K562 (cell line): ENCODE results near the gene LONP1. TPM values are rescaled to one million over a fixed set of nuclear protein-coding genes. Genes with fewer than 3 reads are reported as not detected.

Source experiments
- ATAC-seq: fragments of 200-7000 bp; cut with Tn5 transposase; 3 replicates; pipeline ENCODE4 v1.9.1; 2020; ENCODE audit warnings: moderate library complexity
- BruUV-seq: library from RNA; stranded (reverse); fragments of 400-500 nt; replicated peaks from 2 replicates; lab custom pipeline; 2021; lab: Mats Ljungman, UMichigan
- CTCF ChIA-PET: fragments of 300-600 bp; formaldehyde crosslinking; extraction: SDS; loops from one replicate; lab custom pipeline; 2021; ENCODE audit warnings: low intra/inter-chr PET ratio; lab: Yijun Ruan, JAX
- POLR2A ChIA-PET: fragments of 300-600, 350-650 bp; sonication (Branson Sonifier 250); formaldehyde crosslinking; extraction: SDS; loops from one replicate; lab custom pipeline; 2021; ENCODE audit warnings: antibody characterized with exemption, inconsistent platforms; lab: Yijun Ruan, JAX
- DNase-seq, 4 experiments: peaks; one replicate each; pipeline versions ENCODE4 v3.0.0 to v3.0.0-alpha.2; 2011 to 2018; ENCODE audit warnings: low spot score in 3 of 4, mixed read lengths in 3 of 4; ENCODE audit errors: extremely low read depth in 1 of 4
- FAIRE-seq: peaks from 2 replicates; lab custom pipeline; 2011; peaks lifted over from hg19 to GRCh38; lab: Jason Lieb, UNC
- H2AFZ ChIP-seq: 2 replicates; pipeline ENCODE4 v1.6.0; 2011; ENCODE audit warnings: low read depth, low read length, control low read depth, inconsistent platforms
- H3K27ac ChIP-seq: fragments of 200-600 bp; 3 replicates; pipeline ENCODE4 v1.8.0; 2011; ENCODE audit warnings: low read depth, mild to moderate bottlenecking, control low read depth, inconsistent platforms, low read length, moderate library complexity, mixed read lengths; ENCODE audit errors: extremely low read depth
- H3K27me3 ChIP-seq, 2 experiments: fragments of 300-600 bp in 1 of 2; 2 replicates in 1 of 2; 3 replicates in 1 of 2; pipeline versions ENCODE4 v1.6.0 to v1.8.0; 2011; ENCODE audit warnings: inconsistent platforms in 2 of 2, low read length in 2 of 2, mild to moderate bottlenecking in 1 of 2, mixed read lengths in 1 of 2, moderate library complexity in 1 of 2; ENCODE audit not compliant: control insufficient read depth in 2 of 2, insufficient read depth in 2 of 2
- H3K36me3 ChIP-seq: fragments of 300-600 bp; 3 replicates; pipeline ENCODE4 v1.8.0; 2011; ENCODE audit warnings: mild to moderate bottlenecking, low read length, inconsistent platforms; ENCODE audit not compliant: control insufficient read depth, insufficient read depth
- H3K4me1 ChIP-seq, 2 experiments: fragments of 200-600 bp in 1 of 2; replicated peaks in 1 of 2; 2 replicates in 1 of 2; 3 replicates in 1 of 2; pipeline versions ENCODE4 v1.5.1 to v1.8.0; 2011; ENCODE audit warnings: inconsistent platforms in 2 of 2, low read length in 2 of 2, mild to moderate bottlenecking in 1 of 2, mixed read lengths in 1 of 2, moderate library complexity in 1 of 2; ENCODE audit not compliant: control insufficient read depth in 2 of 2, insufficient read depth in 2 of 2
- H3K4me2 ChIP-seq: 2 replicates; pipeline ENCODE4 v1.6.1; 2011; ENCODE audit warnings: low read length, control low read depth, inconsistent platforms, mixed read lengths; ENCODE audit not compliant: insufficient read depth
- H3K4me3 ChIP-seq: fragments of 200-600 bp; sonication (generic), shearing (Covaris generic); 2 replicates; pipeline ENCODE4 v1.5.1; 2016; ENCODE audit warnings: control low read depth, inconsistent platforms
- H3K79me2 ChIP-seq: fragments of 200-600 bp; 3 replicates; pipeline ENCODE4 v1.8.0; 2011; ENCODE audit warnings: low read length, inconsistent platforms; ENCODE audit not compliant: control insufficient read depth, insufficient read depth
- H3K9ac ChIP-seq, 2 experiments: 2 replicates each; pipeline versions ENCODE4 v1.6.0 to v1.6.1; 2011; ENCODE audit warnings: low read depth in 2 of 2, low read length in 2 of 2, control low read depth in 1 of 2, inconsistent platforms in 1 of 2, mild to moderate bottlenecking in 1 of 2, mixed read lengths in 1 of 2; ENCODE audit not compliant: insufficient read depth in 1 of 2
- H3K9me1 ChIP-seq: one replicate; pipeline ENCODE4 v1.6.0; 2011; ENCODE audit warnings: inconsistent platforms, mild to moderate bottlenecking, low read length, moderate library complexity; ENCODE audit not compliant: control insufficient read depth, insufficient read depth
- H3K9me3 ChIP-seq: replicated peaks from 2 replicates; pipeline ENCODE4 v1.5.1; 2011; ENCODE audit warnings: low read depth, low read length, inconsistent platforms; ENCODE audit not compliant: control insufficient read depth, insufficient read depth
- H4K20me1 ChIP-seq: replicated peaks from 2 replicates; pipeline ENCODE4 v1.6.1; 2011; ENCODE audit warnings: low read length, inconsistent platforms, mixed read lengths; ENCODE audit not compliant: control insufficient read depth, insufficient read depth
- CBX1 ChIP-seq: sonication (generic); IDR thresholded peaks from 2 replicates; pipeline ENCODE4 v1.6.1; 2016; ENCODE audit warnings: antibody characterized with exemption, low read depth, mild to moderate bottlenecking
- EGR1 ChIP-seq: fragments of 450-650 bp; conservative IDR thresholded peaks from 2 replicates; pipeline ENCODE4 v1.6.1; 2017; ENCODE audit warnings: mild to moderate bottlenecking
- PHF8 ChIP-seq: fragments of 200-600 bp; sonication (generic); IDR thresholded peaks from 2 replicates; pipeline ENCODE4 v1.6.1; 2012; ENCODE audit warnings: mixed run types, mild to moderate bottlenecking, inconsistent platforms, low read length, moderate library complexity, borderline replicate concordance
- SIN3A ChIP-seq, 2 experiments: fragments of 150-350 bp in 1 of 2; IDR thresholded peaks; 2 replicates each; pipeline ENCODE4 v1.6.1; 2011 to 2016; ENCODE audit warnings: borderline replicate concordance in 2 of 2, low read depth in 2 of 2, low read length in 2 of 2, mild to moderate bottlenecking in 2 of 2, moderate library complexity in 2 of 2; ENCODE audit not compliant: control insufficient read depth in 1 of 2
- WGBS: fragments of 100-300 bp; shearing (Covaris generic); methylation state at CpG from one replicate; pipeline ENCODE4 v1.1.6; 2016; ENCODE audit warnings: low coverage, mixed read lengths; ENCODE audit not compliant: insufficient coverage; ENCODE audit errors: missing lambda C conversion rate; 5-methylcytosine and 5-hydroxymethylcytosine counted together
- in situ Hi-C: fragments of 300-500 bp; cut with MboI; formaldehyde crosslinking; loops from 4 replicates; pipeline ENCODE4 v1.15.0; 2018; ENCODE audit warnings: inconsistent platforms, mixed read lengths
- intact Hi-C: fragments of 100-400 bp; cut with micrococcal nuclease; formaldehyde crosslinking; loops from 2 replicates; pipeline ENCODE4 v1.14.2; 2022
- polyA plus RNA-seq, 8 experiments: library from polyadenylated mRNA; depleted of rRNA in 4 of 8; stranded (reverse) in 5 of 8; unstranded in 3 of 8; fragments of >200 nt; fragmentation: Nextera tagmentation in 2 of 8; fragmentation: Illumina TruSeq in 1 of 8; extraction: Ambion mirVana in 2 of 8; extraction: Trizol in 1 of 8; gene quantifications; 2 replicates each; pipeline versions ENCODE4 v1.2.1 to v1.2.3, GENCODE V29; 2011 to 2014; ENCODE audit warnings: inconsistent platforms in 1 of 8, missing spikeins in 1 of 8
- total RNA-seq, 7 experiments: library from RNA; depleted of rRNA in 6 of 7; stranded (reverse); fragments of >200 nt in 6 of 7; fragmentation: Illumina TruSeq in 2 of 7; extraction: Trizol in 2 of 7; gene quantifications; 2 replicates each; pipeline versions ENCODE4 v1.2.1 to v1.2.3, GENCODE V29; 2011 to 2021; ENCODE audit warnings: low replicate concordance in 1 of 7
- TF ChIP-seq, protein P1 (sequence below), 2 experiments: fragments of 450-650 bp; conservative IDR thresholded peaks; 2 replicates each; pipeline ENCODE4 v1.6.1; 2017; ENCODE audit warnings: mild to moderate bottlenecking in 2 of 2, moderate library complexity in 2 of 2
- TF ChIP-seq, protein P2 (sequence below): fragments of 450-650 bp; IDR thresholded peaks from 2 replicates; pipeline ENCODE4 v1.6.1; 2016; ENCODE audit warnings: mild to moderate bottlenecking, moderate library complexity

LONP1 gene
- total and polyA plus RNA-seq, 9 of the 15 experiments (the other 6 are each of a cell fraction or from before 2014, with no cell fraction given): 1.1 to 238 (median 84.5) TPM

DNA sequence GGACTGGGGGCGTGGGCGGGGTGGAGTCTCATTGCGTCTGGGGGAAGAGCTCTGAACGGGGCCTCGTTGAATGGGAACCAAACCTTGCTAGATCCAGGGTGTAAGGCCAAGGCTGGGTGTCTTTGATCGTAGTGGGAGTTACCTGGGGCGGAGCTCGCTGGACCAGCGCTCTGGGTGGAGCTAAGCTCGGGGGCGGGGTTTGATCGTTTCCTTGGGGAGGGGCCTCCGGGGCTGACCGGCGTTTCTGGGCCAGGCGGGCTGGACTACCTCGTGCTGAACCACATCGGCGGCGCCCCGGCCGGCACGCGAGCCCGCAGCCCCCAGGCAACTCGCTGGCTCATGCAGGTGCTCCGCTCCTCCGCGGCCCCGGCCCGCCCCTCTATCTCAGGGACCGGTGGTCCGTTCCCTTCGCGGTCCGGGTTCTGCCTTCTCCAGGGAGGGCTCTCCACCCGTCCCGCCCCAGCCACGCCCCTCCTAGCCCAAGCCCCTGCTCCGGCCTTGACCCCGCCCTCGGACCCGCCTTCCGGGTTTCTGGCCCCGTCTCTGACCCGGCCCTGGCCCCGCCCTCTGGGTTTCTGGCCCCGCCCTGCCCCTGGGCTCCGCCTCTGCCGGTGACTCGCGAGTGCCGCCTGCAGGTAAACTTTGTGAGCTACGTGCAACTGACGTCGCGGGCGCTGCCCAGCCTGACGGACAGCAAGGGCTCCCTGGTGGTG is 33.1 kb downstream of the LONP1 start:
- in situ Hi-C loops (no loop called here), intact Hi-C loops (loop anchor here (2.0 to 10.0 kb wide), 2 partner anchors 62 to 138 kb away; partner anchors contain the start of genes SAFB and SAFB2)
- Histone ChIP-seq H3K27ac (peak overlapping the region; percentile 81), H3K9me3 (no peaks in the 10 kb centered on the region), H2AFZ (peak overlapping the region; percentile 91), H3K4me3 (peak overlapping the region; percentile 59), H4K20me1 (peaks cover 16% of the 10 kb centered on the region), H3K27me3 (no peaks in the 10 kb centered on the region), H3K9ac (peak overlapping the region; percentile 64 to 90; a peak in 3 of 4 replicates), H3K36me3 (peaks cover 15% of the 10 kb centered on the region; the same call in 2 of the 3 replicates), H3K79me2 (peaks cover 18% of the 10 kb centered on the region), H3K9me1 (peaks cover under 1% of the 10 kb centered on the region), H3K4me2 (peak overlapping the region; percentile 73), H3K4me1 (peaks cover 19 to 53% of the 10 kb centered on the region in 2 experiments)
- ATAC-seq: peak; percentile 77
- FAIRE-seq: peak; percentile 95
- CTCF ChIA-PET: no interaction called here
- DNase-seq: peak; percentile 95 to 99 (median 96)
- POLR2A ChIA-PET: interaction anchor here (0.8 to 2.0 kb wide), 11 partner anchors 8 to 104 kb away, joined by 3 to 16 read pairs (median 4); partner anchors contain the start of genes CATSPERD, DUS3L and LONP1
- no TSS peak for BruUV-seq
- under 1% methylated on average over 44 of the region's 59 CpGs for WGBS
- TF ChIP-seq, protein P1, sequence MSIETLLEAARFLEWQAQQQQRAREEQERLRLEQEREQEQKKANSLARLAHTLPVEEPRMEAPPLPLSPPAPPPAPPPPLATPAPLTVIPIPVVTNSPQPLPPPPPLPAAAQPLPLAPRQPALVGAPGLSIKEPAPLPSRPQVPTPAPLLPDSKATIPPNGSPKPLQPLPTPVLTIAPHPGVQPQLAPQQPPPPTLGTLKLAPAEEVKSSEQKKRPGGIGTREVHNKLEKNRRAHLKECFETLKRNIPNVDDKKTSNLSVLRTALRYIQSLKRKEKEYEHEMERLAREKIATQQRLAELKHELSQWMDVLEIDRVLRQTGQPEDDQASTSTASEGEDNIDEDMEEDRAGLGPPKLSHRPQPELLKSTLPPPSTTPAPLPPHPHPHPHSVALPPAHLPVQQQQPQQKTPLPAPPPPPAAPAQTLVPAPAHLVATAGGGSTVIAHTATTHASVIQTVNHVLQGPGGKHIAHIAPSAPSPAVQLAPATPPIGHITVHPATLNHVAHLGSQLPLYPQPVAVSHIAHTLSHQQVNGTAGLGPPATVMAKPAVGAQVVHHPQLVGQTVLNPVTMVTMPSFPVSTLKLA (conservative IDR thresholded peaks at IDR 0.05): peak; percentile 86 to 95
- TF ChIP-seq EGR1: peak; percentile 74
- peak; percentile 82 for TF ChIP-seq CBX1
- peak; percentile 58; the same call in 1 of the 2 replicates for TF ChIP-seq PHF8
- peak in 1 of 2 experiments; percentile 60; a peak in 1 of 4 replicates for TF ChIP-seq SIN3A (IDR thresholded peaks at IDR 0.05; ENCODE audit: borderline replicate concordance in 2 of 2, control insufficient read depth in 1 of 2, low read depth in 2 of 2, low read length in 2 of 2)
- TF ChIP-seq, protein P2, sequence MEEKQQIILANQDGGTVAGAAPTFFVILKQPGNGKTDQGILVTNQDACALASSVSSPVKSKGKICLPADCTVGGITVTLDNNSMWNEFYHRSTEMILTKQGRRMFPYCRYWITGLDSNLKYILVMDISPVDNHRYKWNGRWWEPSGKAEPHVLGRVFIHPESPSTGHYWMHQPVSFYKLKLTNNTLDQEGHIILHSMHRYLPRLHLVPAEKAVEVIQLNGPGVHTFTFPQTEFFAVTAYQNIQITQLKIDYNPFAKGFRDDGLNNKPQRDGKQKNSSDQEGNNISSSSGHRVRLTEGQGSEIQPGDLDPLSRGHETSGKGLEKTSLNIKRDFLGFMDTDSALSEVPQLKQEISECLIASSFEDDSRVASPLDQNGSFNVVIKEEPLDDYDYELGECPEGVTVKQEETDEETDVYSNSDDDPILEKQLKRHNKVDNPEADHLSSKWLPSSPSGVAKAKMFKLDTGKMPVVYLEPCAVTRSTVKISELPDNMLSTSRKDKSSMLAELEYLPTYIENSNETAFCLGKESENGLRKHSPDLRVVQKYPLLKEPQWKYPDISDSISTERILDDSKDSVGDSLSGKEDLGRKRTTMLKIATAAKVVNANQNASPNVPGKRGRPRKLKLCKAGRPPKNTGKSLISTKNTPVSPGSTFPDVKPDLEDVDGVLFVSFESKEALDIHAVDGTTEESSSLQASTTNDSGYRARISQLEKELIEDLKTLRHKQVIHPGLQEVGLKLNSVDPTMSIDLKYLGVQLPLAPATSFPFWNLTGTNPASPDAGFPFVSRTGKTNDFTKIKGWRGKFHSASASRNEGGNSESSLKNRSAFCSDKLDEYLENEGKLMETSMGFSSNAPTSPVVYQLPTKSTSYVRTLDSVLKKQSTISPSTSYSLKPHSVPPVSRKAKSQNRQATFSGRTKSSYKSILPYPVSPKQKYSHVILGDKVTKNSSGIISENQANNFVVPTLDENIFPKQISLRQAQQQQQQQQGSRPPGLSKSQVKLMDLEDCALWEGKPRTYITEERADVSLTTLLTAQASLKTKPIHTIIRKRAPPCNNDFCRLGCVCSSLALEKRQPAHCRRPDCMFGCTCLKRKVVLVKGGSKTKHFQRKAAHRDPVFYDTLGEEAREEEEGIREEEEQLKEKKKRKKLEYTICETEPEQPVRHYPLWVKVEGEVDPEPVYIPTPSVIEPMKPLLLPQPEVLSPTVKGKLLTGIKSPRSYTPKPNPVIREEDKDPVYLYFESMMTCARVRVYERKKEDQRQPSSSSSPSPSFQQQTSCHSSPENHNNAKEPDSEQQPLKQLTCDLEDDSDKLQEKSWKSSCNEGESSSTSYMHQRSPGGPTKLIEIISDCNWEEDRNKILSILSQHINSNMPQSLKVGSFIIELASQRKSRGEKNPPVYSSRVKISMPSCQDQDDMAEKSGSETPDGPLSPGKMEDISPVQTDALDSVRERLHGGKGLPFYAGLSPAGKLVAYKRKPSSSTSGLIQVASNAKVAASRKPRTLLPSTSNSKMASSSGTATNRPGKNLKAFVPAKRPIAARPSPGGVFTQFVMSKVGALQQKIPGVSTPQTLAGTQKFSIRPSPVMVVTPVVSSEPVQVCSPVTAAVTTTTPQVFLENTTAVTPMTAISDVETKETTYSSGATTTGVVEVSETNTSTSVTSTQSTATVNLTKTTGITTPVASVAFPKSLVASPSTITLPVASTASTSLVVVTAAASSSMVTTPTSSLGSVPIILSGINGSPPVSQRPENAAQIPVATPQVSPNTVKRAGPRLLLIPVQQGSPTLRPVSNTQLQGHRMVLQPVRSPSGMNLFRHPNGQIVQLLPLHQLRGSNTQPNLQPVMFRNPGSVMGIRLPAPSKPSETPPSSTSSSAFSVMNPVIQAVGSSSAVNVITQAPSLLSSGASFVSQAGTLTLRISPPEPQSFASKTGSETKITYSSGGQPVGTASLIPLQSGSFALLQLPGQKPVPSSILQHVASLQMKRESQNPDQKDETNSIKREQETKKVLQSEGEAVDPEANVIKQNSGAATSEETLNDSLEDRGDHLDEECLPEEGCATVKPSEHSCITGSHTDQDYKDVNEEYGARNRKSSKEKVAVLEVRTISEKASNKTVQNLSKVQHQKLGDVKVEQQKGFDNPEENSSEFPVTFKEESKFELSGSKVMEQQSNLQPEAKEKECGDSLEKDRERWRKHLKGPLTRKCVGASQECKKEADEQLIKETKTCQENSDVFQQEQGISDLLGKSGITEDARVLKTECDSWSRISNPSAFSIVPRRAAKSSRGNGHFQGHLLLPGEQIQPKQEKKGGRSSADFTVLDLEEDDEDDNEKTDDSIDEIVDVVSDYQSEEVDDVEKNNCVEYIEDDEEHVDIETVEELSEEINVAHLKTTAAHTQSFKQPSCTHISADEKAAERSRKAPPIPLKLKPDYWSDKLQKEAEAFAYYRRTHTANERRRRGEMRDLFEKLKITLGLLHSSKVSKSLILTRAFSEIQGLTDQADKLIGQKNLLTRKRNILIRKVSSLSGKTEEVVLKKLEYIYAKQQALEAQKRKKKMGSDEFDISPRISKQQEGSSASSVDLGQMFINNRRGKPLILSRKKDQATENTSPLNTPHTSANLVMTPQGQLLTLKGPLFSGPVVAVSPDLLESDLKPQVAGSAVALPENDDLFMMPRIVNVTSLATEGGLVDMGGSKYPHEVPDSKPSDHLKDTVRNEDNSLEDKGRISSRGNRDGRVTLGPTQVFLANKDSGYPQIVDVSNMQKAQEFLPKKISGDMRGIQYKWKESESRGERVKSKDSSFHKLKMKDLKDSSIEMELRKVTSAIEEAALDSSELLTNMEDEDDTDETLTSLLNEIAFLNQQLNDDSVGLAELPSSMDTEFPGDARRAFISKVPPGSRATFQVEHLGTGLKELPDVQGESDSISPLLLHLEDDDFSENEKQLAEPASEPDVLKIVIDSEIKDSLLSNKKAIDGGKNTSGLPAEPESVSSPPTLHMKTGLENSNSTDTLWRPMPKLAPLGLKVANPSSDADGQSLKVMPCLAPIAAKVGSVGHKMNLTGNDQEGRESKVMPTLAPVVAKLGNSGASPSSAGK: peak; percentile 59
